GM18909 (cell line): ENCODE data around the gene FOXP4.

Source experiments
- ATAC-seq: cut with Tn5 transposase; IDR thresholded peaks from one replicate; pipeline ENCODE4 v1.9.1; 2021; ENCODE audit warnings: mild to moderate bottlenecking; ENCODE audit not compliant: unreplicated experiment, poor library complexity

FOXP4 gene

DNA sequence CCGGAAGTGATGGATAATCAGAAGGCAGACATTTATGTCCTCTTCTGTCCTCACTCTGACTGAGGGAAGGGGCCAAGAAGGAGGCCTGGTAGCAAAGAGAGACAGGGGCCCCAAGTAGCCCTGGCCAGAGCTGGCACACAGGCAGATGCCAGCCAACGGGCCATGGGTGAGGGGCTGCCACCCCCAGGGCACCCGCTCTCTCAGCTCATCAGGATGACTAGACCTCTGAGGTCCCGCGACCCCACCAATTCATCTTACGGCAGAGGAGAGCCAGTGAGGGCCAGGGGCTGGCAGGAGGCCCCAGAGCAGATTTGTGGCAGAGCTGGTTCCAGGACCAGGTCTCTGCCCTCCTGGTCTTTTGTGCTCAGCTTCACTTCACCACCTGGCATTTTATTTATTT is 49.0 kb downstream of the FOXP4 start:
- no peak for ATAC-seq

- no peak for ATAC-seq
These were observed 50.0 kb downstream of the FOXP4 start for GRCh38 chr6:41596096-41596685.

- ATAC-seq, result no peak
These were observed 50.6 kb downstream of the FOXP4 start for GRCh38 chr6:41596807-41597206.

DNA sequence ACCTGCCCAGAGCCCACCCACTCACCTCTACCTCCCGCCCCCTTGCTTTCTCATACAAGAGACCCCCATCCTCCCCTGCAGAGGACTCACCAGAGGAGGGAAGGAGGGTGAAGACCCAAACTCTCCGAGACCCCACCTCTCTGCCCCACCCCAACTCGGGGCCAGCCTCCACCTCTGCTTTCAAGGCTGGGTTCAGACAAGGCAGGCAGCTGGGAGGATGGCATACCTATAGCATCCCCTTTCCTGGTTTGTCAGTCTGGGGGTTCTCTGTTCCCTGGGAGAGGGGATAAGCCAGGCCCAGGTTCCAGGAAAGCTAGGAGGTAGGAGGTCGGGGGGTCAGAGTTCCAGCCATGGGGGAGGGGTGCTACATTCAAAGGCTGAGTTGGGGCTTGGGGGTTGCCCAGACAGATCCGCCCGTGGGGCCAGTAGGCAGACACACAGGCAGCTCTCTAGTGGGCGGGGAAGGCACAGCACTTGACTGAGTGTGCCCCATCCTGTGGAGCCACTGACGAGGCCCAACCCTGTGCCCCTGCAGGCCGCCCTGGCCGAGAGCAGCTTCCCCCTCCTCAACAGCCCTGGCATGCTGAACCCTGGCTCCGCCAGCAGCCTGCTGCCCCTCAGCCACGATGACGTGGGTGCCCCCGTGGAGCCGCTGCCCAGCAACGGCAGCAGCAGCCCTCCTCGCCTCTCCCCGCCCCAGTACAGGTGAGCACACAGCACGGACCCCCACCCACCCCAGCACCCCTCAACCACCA is 51.2 kb downstream of the FOXP4 start:
- no peak for ATAC-seq

- ATAC-seq, result no peak
These were observed 52.5 kb downstream of the FOXP4 start for GRCh38 chr6:41598670-41599014.

DNA sequence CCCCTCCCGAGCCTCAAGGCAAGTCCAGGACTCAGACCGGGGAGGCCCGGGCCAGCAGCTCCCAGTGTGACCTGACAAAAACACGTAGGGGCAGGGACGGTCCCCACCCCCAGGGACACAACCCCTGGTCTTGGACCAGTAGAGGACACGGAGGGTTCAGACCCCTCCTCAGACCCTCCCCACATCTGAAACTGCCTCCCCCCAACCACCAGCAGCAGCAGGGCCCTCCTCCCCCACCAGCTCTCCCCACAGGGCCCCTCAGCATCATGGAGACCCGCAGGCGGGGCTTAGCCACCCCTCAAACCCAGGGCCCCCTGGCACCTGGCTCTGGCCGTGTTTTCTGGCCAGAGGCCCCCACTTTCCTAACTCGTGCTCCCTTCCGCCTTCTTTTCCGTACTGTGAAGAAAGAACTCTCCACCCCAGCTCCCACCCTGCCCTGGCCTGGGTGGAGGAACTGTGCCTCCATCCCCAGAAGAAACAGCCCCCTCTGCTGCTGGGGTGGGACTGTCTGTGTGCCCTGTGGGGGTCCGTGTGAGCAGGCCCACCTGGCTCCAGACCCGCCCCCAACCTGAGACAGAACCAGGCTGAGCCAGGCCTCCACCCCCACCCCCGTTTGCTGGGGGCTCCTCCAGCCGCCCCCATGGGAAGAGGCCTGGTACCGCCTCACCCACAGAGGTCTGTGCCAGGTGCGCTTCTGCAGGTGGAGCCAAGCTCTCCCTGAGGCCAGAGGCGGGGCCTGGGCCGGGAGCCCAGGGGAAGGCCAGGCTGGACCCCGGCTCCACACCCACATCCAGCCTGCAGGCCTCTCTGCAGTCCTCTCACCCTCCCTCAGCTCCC is 53.1 kb downstream of the FOXP4 start:
- ATAC-seq, result no peak

- ATAC-seq, result no peak
These were observed 53.8 kb downstream of the FOXP4 start for GRCh38 chr6:41599852-41600445.

DNA sequence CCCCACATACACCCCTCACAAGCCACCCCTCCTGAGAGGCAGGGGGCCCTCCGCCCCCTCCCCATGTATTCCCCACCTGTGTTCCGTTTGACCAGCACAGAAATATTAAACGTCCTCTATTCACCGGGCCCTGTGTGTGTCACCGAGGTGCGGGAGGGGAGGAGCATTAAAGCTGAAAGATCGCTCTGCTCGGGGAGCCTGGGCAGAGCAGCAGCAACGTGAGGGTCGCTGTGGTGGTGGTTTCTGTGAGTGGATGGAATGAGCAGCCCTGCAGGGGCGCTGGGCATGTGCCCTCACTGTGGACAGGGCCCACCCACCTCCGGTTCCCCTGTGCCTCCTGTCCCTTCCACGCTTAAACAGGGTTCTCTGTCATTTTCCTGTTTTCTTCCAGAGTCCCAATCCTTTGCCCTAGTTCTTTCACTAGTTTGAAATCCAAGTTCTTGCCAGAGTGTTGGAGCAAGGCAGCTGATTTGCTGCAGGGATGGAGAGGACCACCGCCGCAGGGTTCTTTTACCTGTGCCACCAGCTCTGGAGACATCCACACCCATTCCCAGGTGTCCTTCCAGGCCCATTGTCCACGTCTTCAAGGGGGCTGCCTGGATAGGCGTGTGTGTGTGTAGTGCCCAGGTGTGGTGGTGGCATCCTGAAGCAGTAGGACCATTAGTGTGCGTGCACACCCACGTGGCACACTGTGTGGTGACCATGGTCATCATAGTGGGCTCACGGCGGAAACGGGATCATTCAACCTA is 54.5 kb downstream of the FOXP4 start:
- ATAC-seq, result no peak

DNA sequence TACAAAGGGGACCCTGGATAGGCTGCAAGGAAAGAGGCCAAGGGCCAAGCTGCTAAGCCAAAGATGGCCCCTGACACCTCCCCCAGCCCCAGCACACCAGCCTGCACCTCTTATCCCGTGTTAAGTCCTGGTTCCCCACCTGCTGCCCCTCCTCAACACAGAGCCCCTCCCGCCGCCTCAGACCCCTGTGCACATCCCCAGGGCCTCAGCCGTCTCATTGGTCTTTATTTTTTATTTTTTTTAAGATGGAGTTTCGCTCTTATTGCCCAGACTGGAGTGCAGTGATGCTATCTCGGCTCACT is 55.0 kb downstream of the FOXP4 start:
- no peak for ATAC-seq

GRCh38 chr6:41602422-41602743 is 56.2 kb downstream of the FOXP4 start:
- no peak for ATAC-seq

DNA sequence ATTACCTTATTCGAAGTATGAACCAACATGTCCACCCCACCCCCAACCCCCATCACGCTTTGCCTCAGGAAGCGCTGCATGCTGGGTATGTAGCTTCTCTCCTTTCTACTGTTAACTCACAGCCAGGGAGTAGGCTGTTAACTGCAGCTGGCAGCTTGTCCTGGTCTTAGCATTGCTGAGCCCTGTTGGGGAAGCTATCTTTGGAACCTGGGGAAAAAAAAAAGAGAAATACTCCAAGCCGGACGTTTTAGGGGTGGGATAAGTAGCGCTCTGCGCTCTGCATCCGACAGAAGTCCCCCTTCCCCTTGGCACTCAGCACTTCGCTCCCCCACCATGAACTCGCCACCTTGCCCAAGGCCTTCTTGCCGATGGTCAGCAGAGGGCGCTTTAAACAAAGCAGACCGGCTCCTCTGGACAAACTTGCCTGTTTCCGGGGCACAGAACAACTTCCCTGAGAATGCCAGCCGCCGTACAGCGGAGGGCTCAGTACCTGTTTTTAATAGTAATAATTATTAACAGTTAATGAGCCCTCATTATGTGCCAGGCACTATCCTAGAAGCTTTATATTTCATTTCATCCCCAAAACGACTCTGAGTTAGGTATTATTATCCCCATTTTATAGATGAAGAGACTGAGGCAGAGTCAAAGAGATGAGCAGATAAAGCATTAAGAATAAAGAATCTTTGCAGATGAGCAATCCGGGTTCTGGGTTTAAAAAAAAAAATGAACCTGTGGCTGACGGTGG is 56.9 kb downstream of the FOXP4 start:
- peak; percentile 70 for ATAC-seq

DNA sequence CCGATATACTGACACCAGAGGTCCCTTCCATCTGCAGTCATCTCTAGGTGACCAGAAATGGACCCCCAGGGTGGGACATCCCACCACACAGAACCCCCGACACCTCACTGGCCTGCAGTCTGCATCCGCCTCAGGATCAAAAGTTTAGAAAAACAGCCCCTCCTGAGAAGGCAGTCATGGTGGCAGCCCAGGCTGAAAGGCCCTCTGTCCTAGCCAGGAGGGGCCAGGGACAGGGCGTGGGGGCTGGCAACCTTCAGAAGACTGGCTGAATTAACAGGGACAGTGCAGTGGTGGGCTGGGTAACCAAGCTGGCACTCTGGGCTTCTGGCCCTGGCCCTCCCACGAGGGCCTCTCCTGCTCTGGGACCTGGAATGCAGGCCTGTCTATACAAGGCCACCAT is 57.8 kb downstream of the FOXP4 start:
- ATAC-seq, result no peak

DNA sequence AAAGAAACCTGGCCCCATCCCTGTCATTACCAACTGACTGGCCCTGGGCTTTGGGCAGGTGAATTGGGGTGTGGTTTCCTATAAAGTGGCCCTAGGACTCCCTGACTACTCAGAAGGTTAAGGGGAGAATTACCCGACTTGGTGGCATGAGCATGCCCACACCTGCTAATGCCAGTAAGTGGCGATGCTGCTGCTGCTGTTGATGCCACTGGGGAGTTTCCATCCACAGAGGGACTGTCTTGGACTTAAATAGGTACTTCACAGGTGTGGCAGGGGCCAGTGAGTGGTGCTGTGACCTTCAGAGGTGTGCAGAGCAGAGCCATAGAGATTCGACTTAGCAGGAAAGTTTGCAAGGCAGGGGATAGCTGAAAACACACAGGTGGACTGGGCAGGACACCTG is 59.5 kb downstream of the FOXP4 start:
- no peak for ATAC-seq

DNA sequence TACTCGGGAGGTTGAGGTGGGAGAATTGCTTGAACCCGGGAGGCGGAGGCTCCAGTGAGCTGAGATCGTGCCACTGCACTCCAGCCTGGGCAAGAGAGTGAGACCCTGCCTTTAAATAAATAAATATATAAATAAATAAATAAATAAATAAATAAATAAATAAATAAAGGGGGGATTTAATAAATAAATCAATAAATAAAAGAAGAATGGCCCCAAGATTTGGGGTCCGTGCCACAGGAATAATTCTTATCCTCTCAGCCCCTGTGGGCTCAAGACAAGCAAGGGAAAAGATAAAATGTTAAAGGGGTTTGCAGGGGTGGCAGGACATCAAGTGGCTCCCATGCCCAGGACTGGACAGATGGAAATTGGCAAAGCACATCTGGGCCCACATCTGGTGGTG is 60.9 kb downstream of the FOXP4 start:
- no peak for ATAC-seq

DNA sequence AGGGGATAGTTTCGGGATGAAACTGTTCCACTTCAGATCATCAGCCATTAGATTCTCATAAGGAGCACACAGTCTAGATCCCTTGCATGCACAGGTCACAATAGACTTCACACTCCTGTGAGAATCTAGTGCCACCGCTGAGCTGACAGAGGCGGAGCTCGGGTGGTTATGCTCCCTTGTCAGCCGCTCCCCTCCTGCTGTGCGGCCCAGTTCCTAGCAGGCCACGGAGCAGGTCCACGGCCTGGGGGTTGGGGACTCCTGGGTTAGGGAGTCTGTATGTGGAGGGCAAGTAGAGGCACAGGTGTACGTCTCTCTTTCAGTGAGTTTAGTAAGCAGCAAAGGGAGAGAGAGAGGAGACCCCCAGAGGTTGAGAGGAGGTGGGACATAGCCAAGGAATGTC is 61.6 kb downstream of the FOXP4 start:
- no peak for ATAC-seq

- no peak for ATAC-seq
These were observed 62.4 kb downstream of the FOXP4 start for GRCh38 chr6:41608443-41609151.

GRCh38 chr6:41614715-41615114 is 68.5 kb downstream of the FOXP4 start:
- no peak for ATAC-seq

DNA sequence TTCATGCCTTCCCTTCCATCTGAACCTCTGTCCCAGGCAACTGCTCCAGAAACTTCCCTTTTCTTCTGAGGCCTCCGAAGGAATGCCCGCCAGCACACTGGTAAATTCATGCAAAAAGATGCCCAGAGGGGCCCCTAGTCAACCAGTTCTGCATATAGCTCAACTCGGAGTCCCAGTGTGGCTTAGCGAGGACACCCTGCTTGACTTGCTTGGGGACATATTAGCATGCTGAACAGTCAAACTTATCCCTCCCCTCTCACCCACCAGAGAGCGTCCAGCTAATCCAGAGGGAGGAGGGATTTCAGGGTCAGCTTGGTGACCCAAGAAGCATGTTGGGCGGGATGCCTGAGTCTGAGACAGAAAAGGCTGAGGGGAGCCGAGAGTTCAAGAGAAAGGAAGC is 69.1 kb downstream of the FOXP4 start:
- no peak for ATAC-seq

DNA sequence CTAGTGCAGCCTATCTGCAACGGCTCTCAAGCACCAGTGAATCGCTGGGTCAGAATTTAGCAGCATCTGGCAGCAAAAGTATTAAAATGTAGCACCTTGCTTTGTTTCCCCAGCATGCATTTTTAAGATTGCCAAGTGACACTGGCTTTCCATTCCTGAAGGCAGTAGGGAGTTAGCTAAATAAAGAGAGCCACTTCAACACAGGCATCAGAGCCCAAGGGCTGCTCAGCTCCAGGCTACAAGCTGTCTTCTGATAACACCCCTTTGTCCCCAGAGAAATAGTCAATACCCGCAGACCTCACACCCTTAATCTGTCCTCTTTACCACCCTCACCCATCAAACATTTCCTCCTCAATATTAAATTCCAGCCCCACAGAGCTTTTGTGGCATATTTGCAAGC is 72.4 kb downstream of the FOXP4 start:
- no peak for ATAC-seq
